HEK293 (cell line): ENCODE data around the gene RHOJ.

Experiments used
- CTCF ChIA-PET: fragments of 350-600 bp; formaldehyde crosslinking; extraction: SDS; loops from one replicate; lab custom pipeline; 2021; ENCODE audit warnings: antibody characterized with exemption; lab: Yijun Ruan, JAX
- POLR2A ChIA-PET: fragments of 300-600 bp; formaldehyde crosslinking; extraction: SDS; loops from one replicate; lab custom pipeline; 2020; ENCODE audit warnings: antibody characterized with exemption, inconsistent platforms; lab: Yijun Ruan, JAX
- H3K27ac ChIP-seq: fragments of 200-500 bp; sonication (Bioruptor generic); 2 replicates; pipeline ENCODE4 v1.5.1; 2014; ENCODE audit warnings: low read depth, low read length, control low read depth, inconsistent platforms; ENCODE audit errors: extremely low read depth
- H3K36me3 ChIP-seq, 2 experiments: fragments of 200-500 bp in 1 of 2; sonication (Bioruptor generic) in 1 of 2; 1 replicate in 1 of 2; 2 replicates in 1 of 2; pipeline ENCODE4 v1.5.1; 2014 to 2017; ENCODE audit warnings: inconsistent platforms in 2 of 2, low read length in 2 of 2; ENCODE audit not compliant: control insufficient read depth in 2 of 2, insufficient read depth in 1 of 2
- H3K4me1 ChIP-seq: fragments of 200-500 bp; sonication (Bioruptor generic); 2 replicates; pipeline ENCODE4 v1.5.1; 2014; ENCODE audit warnings: mild to moderate bottlenecking, low read length, inconsistent platforms; ENCODE audit not compliant: control insufficient read depth, insufficient read depth
- H3K4me3 ChIP-seq: 2 replicates; pipeline ENCODE4 v1.5.1; 2011; ENCODE audit warnings: low read depth, mild to moderate bottlenecking, control low read depth, low read length, moderate library complexity
- H3K9me3 ChIP-seq: fragments of 200-500 bp; sonication (Bioruptor generic); 2 replicates; pipeline ENCODE4 v1.5.1; 2014; ENCODE audit warnings: low read depth, low read length, inconsistent platforms; ENCODE audit not compliant: control insufficient read depth, insufficient read depth
- BCL6B ChIP-seq: fragments of 450-650 bp; formaldehyde crosslinking; IDR thresholded peaks from 2 replicates; pipeline ENCODE4 v1.5.1; 2017; ENCODE audit warnings: missing biosample characterization, missing genetic modification characterization
- EGR2 ChIP-seq: fragments of 450-650 bp; formaldehyde crosslinking; IDR thresholded peaks from 2 replicates; pipeline ENCODE4 v1.5.1; 2016; ENCODE audit warnings: low read depth, missing biosample characterization, missing genetic modification characterization
- GLIS1 ChIP-seq: fragments of 450-650 bp; formaldehyde crosslinking; IDR thresholded peaks from 2 replicates; pipeline ENCODE4 v1.5.1; 2016; ENCODE audit warnings: missing biosample characterization, missing genetic modification characterization
- PRDM1 ChIP-seq: fragments of 450-650 bp; formaldehyde crosslinking; IDR thresholded peaks from 2 replicates; pipeline ENCODE4; 2016; ENCODE audit warnings: missing biosample characterization, missing genetic modification characterization
- PRDM6 ChIP-seq: fragments of 450-650 bp; formaldehyde crosslinking; IDR thresholded peaks from 2 replicates; pipeline ENCODE4 v1.5.1; 2017; ENCODE audit warnings: missing biosample characterization, missing genetic modification characterization
- REPIN1 ChIP-seq: fragments of 450-650 bp; formaldehyde crosslinking; IDR thresholded peaks from 2 replicates; pipeline ENCODE4 v1.5.1; 2017; ENCODE audit warnings: missing biosample characterization, missing genetic modification characterization, low read depth
- SP2 ChIP-seq: fragments of 450-650 bp; formaldehyde crosslinking; IDR thresholded peaks from 2 replicates; pipeline ENCODE4 v1.5.1; 2016; ENCODE audit warnings: missing biosample characterization, missing genetic modification characterization
- SP3 ChIP-seq: fragments of 450-650 bp; formaldehyde crosslinking; IDR thresholded peaks from 2 replicates; pipeline ENCODE4 v1.5.1; 2016; ENCODE audit warnings: missing biosample characterization, missing genetic modification characterization
- ZNF146 ChIP-seq: fragments of 450-650 bp; formaldehyde crosslinking; IDR thresholded peaks from 2 replicates; pipeline ENCODE4 v1.5.1; 2016; ENCODE audit warnings: missing biosample characterization, missing genetic modification characterization
- ZNF148 ChIP-seq: fragments of 450-650 bp; formaldehyde crosslinking; IDR thresholded peaks from 2 replicates; pipeline ENCODE4 v1.5.0; 2017; ENCODE audit warnings: missing biosample characterization, missing genetic modification characterization, borderline replicate concordance
- ZNF16 ChIP-seq: fragments of 450-650 bp; formaldehyde crosslinking; IDR thresholded peaks from 2 replicates; pipeline ENCODE4 v1.5.1; 2016; ENCODE audit warnings: low read depth, missing biosample characterization, missing genetic modification characterization
- ZNF174 ChIP-seq: fragments of 450-650 bp; formaldehyde crosslinking; IDR thresholded peaks from 2 replicates; pipeline ENCODE4 v1.5.0; 2017; ENCODE audit warnings: missing biosample characterization, mild to moderate bottlenecking, missing genetic modification characterization
- ZNF24 ChIP-seq: fragments of 450-650 bp; formaldehyde crosslinking; IDR thresholded peaks from 2 replicates; pipeline ENCODE4 v1.5.1; 2016; ENCODE audit warnings: missing biosample characterization, missing genetic modification characterization
- ZNF266 ChIP-seq: fragments of 450-650 bp; formaldehyde crosslinking; IDR thresholded peaks from 2 replicates; pipeline ENCODE4 v1.5.1; 2016; ENCODE audit warnings: missing biosample characterization, missing genetic modification characterization, low read depth
- ZNF274 ChIP-seq, 2 experiments: fragments of 200-500 bp in 1 of 2; fragments of 450-650 bp in 1 of 2; sonication (Bioruptor generic) in 1 of 2; formaldehyde crosslinking in 1 of 2; IDR thresholded peaks; 2 replicates each; pipeline versions ENCODE4 v1.5.1 to v1.6.1; 2014 to 2016; ENCODE audit warnings: borderline replicate concordance in 1 of 2, inconsistent platforms in 1 of 2, low read length in 1 of 2, missing biosample characterization in 1 of 2, missing genetic modification characterization in 1 of 2
- ZNF324 ChIP-seq: fragments of 450-650 bp; formaldehyde crosslinking; IDR thresholded peaks from 2 replicates; pipeline ENCODE4 v1.5.1; 2016; ENCODE audit warnings: missing biosample characterization, missing genetic modification characterization
- ZNF335 ChIP-seq: fragments of 450-650 bp; formaldehyde crosslinking; conservative IDR thresholded peaks from 2 replicates; pipeline ENCODE4 v1.5.1; 2016; ENCODE audit warnings: missing biosample characterization, missing genetic modification characterization
- ZNF354C ChIP-seq: fragments of 450-650 bp; formaldehyde crosslinking; IDR thresholded peaks from 2 replicates; pipeline ENCODE4 v1.5.1; 2016; ENCODE audit warnings: missing biosample characterization, missing genetic modification characterization, low read depth, borderline replicate concordance
- ZNF366 ChIP-seq: fragments of 450-650 bp; formaldehyde crosslinking; conservative IDR thresholded peaks from 2 replicates; pipeline ENCODE4 v1.5.1; 2016; ENCODE audit warnings: missing biosample characterization, missing genetic modification characterization
- ZNF394 ChIP-seq: fragments of 450-650 bp; formaldehyde crosslinking; IDR thresholded peaks from 2 replicates; pipeline ENCODE4 v1.5.1; 2016; ENCODE audit warnings: missing biosample characterization, missing genetic modification characterization, mild to moderate bottlenecking, moderate library complexity, borderline replicate concordance
- ZNF433 ChIP-seq: fragments of 450-650 bp; formaldehyde crosslinking; IDR thresholded peaks from 2 replicates; pipeline ENCODE4 v1.5.1; 2016; ENCODE audit warnings: missing biosample characterization, missing genetic modification characterization, low read depth
- ZNF473 ChIP-seq: fragments of 450-650 bp; formaldehyde crosslinking; IDR thresholded peaks from 2 replicates; pipeline ENCODE4 v1.5.1; 2017; ENCODE audit warnings: missing biosample characterization, missing genetic modification characterization
- ZNF530 ChIP-seq: fragments of 450-650 bp; formaldehyde crosslinking; IDR thresholded peaks from 2 replicates; pipeline ENCODE4 v1.5.1; 2016; ENCODE audit warnings: low read depth, missing biosample characterization, missing genetic modification characterization
- ZNF561 ChIP-seq: fragments of 450-650 bp; IDR thresholded peaks from 2 replicates; pipeline ENCODE4 v1.5.1; 2018; ENCODE audit warnings: missing biosample characterization, missing genetic modification characterization, borderline replicate concordance
- ZNF624 ChIP-seq: fragments of 450-650 bp; formaldehyde crosslinking; IDR thresholded peaks from 2 replicates; pipeline ENCODE4 v1.5.1; 2017; ENCODE audit warnings: missing biosample characterization, missing genetic modification characterization
- ZNF701 ChIP-seq: fragments of 450-650 bp; formaldehyde crosslinking; IDR thresholded peaks from 2 replicates; pipeline ENCODE4 v1.5.1; 2016; ENCODE audit warnings: missing biosample characterization, missing genetic modification characterization
- ZNF707 ChIP-seq: fragments of 450-650 bp; formaldehyde crosslinking; IDR thresholded peaks from 2 replicates; pipeline ENCODE4 v1.5.1; 2016; ENCODE audit warnings: missing biosample characterization, missing genetic modification characterization
- ZNF76 ChIP-seq: fragments of 450-650 bp; formaldehyde crosslinking; IDR thresholded peaks from 2 replicates; pipeline ENCODE4; 2016; ENCODE audit warnings: low read depth, missing biosample characterization, missing genetic modification characterization, borderline replicate concordance
- ZNF792 ChIP-seq: fragments of 450-650 bp; formaldehyde crosslinking; IDR thresholded peaks from 2 replicates; pipeline ENCODE4 v1.5.1; 2016; ENCODE audit warnings: missing biosample characterization, missing genetic modification characterization
- ZSCAN18 ChIP-seq: fragments of 450-650 bp; formaldehyde crosslinking; IDR thresholded peaks from 2 replicates; pipeline ENCODE4 v1.5.1; 2016; ENCODE audit warnings: missing biosample characterization, missing genetic modification characterization
- ZSCAN30 ChIP-seq: fragments of 450-650 bp; IDR thresholded peaks from 2 replicates; pipeline ENCODE4 v1.5.1; 2018; ENCODE audit warnings: missing biosample characterization, mild to moderate bottlenecking, missing genetic modification characterization, moderate library complexity

RHOJ gene

GRCh38 chr14:63205866-63206265, 1.6 kb downstream of the RHOJ start:
- POLR2A ChIA-PET: no interaction called here

GRCh38 chr14:63209160-63209559, 4.9 kb downstream of the RHOJ start:
- Histone ChIP-seq H3K9me3 (no peaks in the 10 kb centered on the region), H3K36me3 (no peaks in the 10 kb centered on the region), H3K27ac (no peak overlapping the region), H3K4me3 (no peak overlapping the region), H3K4me1 (no peaks in the 10 kb centered on the region)
- TF ChIP-seq ZNF433 (tag by site-specific recombination): no peak
- TF ChIP-seq ZNF335 (tag by site-specific recombination): no peak
- TF ChIP-seq PRDM6 (tag by site-specific recombination): no peak
- no peak for TF ChIP-seq ZNF624 (tag by site-specific recombination)
- no peak for TF ChIP-seq PRDM1 (tag by site-specific recombination)
- no peak for TF ChIP-seq ZNF354C (tag by site-specific recombination)
- no peak for TF ChIP-seq ZNF394 (tag by site-specific recombination)
- TF ChIP-seq ZNF561 (tag by site-specific recombination): no peak
- TF ChIP-seq ZNF24 (tag by site-specific recombination): no peak
- no peak for TF ChIP-seq ZNF701 (tag by site-specific recombination)
- TF ChIP-seq ZNF324 (tag by site-specific recombination): no peak
- TF ChIP-seq SP3 (tag by site-specific recombination): no peak
- POLR2A ChIA-PET: no interaction called here
- CTCF ChIA-PET: interaction anchor here (0.6 kb wide), 1 partner anchor 1098 kb away, joined by 3 read pairs; no protein-coding TSS in a partner anchor

More at GRCh38 chr14:63205866-63206265, 1.6 kb downstream of the RHOJ start:
- Histone ChIP-seq H3K27ac (no peak overlapping the region), H3K9me3 (no peaks in the 10 kb centered on the region), H3K4me3 (no peak overlapping the region), H3K36me3 (no peaks in the 10 kb centered on the region), H3K4me1 (0 out of 2 replicates have a peak, but pooled peaks cover 4% of the 10 kb centered on the region)
- TF ChIP-seq ZNF148 (no peak), ZNF792 (tag by site-specific recombination) (no peak), ZNF530 (no peak), ZNF146 (tag by site-specific recombination) (no peak), ZNF473 (tag by site-specific recombination) (no peak), ZNF266 (tag by site-specific recombination) (no peak), GLIS1 (tag by site-specific recombination) (no peak), REPIN1 (no peak), ZNF366 (tag by site-specific recombination) (no peak), SP2 (tag by site-specific recombination) (no peak), ZSCAN30 (tag by site-specific recombination) (no peak), ZNF274 (IDR thresholded peaks at IDR 0.05; ENCODE audit: low read length) (no peak), ZNF274 (tag by site-specific recombination; IDR thresholded peaks at IDR 0.05; ENCODE audit: borderline replicate concordance) (no peak), ZNF707 (tag by site-specific recombination) (no peak), ZSCAN18 (tag by site-specific recombination) (no peak), ZNF174 (tag by site-specific recombination) (no peak), ZNF16 (tag by site-specific recombination) (no peak), EGR2 (no peak), BCL6B (tag by site-specific recombination) (no peak), ZNF76 (tag by site-specific recombination) (no peak)
- CTCF ChIA-PET: interaction anchor here (0.5 to 0.6 kb wide), 2 partner anchors 25 to 517 kb away, joined by 3 to 4 read pairs; no protein-coding TSS in a partner anchor
